IMR-90 (cell line): ENCODE results near the gene AQP6. TPM values are rescaled to one million over a fixed set of nuclear protein-coding genes. Genes with fewer than 3 reads are reported as not detected.

Experiments
- ATAC-seq: fragments of 200-7000 bp; cut with Tn5 transposase; 2 replicates; pipeline ENCODE4 v1.9.1; 2020; ENCODE audit warnings: low read depth, mild to moderate bottlenecking, moderate library complexity
- BruUV-seq: library from RNA; stranded (reverse); fragments of 400-500 nt; replicated peaks from 2 replicates; lab custom pipeline; 2021; lab: Mats Ljungman, UMichigan
- CTCF ChIA-PET: fragments of 300-600 bp; formaldehyde crosslinking; extraction: SDS; loops from one replicate; lab custom pipeline; 2021; ENCODE audit warnings: antibody characterized with exemption; lab: Yijun Ruan, JAX
- POLR2A ChIA-PET: fragments of 300-600 bp; sonication (Branson Sonifier 250); formaldehyde crosslinking; loops from one replicate; lab custom pipeline; 2022; ENCODE audit warnings: antibody characterized with exemption; ENCODE audit not compliant: unreplicated experiment; lab: Charles Lee
- DNase-seq: peaks from one replicate; pipeline ENCODE4 v3.0.0; 2013
- H2AFZ ChIP-seq: replicated peaks from 2 replicates; pipeline ENCODE3; 2013; ENCODE audit warnings: low read length, mild to moderate bottlenecking; ENCODE audit not compliant: poor library complexity
- H2AK5ac ChIP-seq: 2 replicates; pipeline ENCODE4 v1.6.1; 2013; ENCODE audit warnings: low read depth, low read length, inconsistent platforms
- H2AK9ac ChIP-seq: replicated peaks from 2 replicates; pipeline ENCODE3; 2013; ENCODE audit warnings: mild to moderate bottlenecking, low read depth, low read length, moderate library complexity; ENCODE audit not compliant: poor library complexity
- H2BK120ac ChIP-seq: 2 replicates; pipeline ENCODE4 v1.6.1; 2013; ENCODE audit warnings: low read depth, low read length, inconsistent platforms
- H2BK15ac ChIP-seq: 3 replicates; pipeline ENCODE4 v1.6.1; 2013; ENCODE audit warnings: low read depth, low read length, inconsistent platforms
- H2BK20ac ChIP-seq: 2 replicates; pipeline ENCODE4 v1.6.1; 2013; ENCODE audit warnings: low read depth, mild to moderate bottlenecking, inconsistent platforms, low read length, moderate library complexity
- H2BK5ac ChIP-seq: 2 replicates; pipeline ENCODE4 v1.6.1; 2013; ENCODE audit warnings: mild to moderate bottlenecking, low read depth, low read length, inconsistent platforms; ENCODE audit not compliant: poor library complexity, severe bottlenecking
- H3K14ac ChIP-seq: replicated peaks from 2 replicates; pipeline ENCODE4 v1.6.1; 2013; ENCODE audit warnings: low read depth, low read length, inconsistent platforms
- H3K18ac ChIP-seq: 2 replicates; pipeline ENCODE4 v1.6.1; 2013; ENCODE audit warnings: low read depth, low read length, control low read depth
- H3K23ac ChIP-seq: 2 replicates; pipeline ENCODE4 v1.6.1; 2013; ENCODE audit warnings: low read depth, low read length, inconsistent platforms
- H3K27ac ChIP-seq: 2 replicates; pipeline ENCODE4 v1.5.1; 2013; ENCODE audit warnings: mild to moderate bottlenecking, control low read depth, low read length; ENCODE audit not compliant: insufficient read depth
- H3K27me3 ChIP-seq: 2 replicates; pipeline ENCODE4 v1.6.1; 2013; ENCODE audit warnings: low read length; ENCODE audit not compliant: control insufficient read depth, insufficient read depth
- H3K36me3 ChIP-seq: 2 replicates; pipeline ENCODE4 v1.6.1; 2013; ENCODE audit warnings: low read length, mixed read lengths; ENCODE audit not compliant: control insufficient read depth, insufficient read depth
- H3K4ac ChIP-seq: 2 replicates; pipeline ENCODE4 v1.6.1; 2013; ENCODE audit warnings: low read depth, low read length, inconsistent platforms
- H3K4me1 ChIP-seq: 2 replicates; pipeline ENCODE4 v1.6.1; 2013; ENCODE audit warnings: low read length, mixed read lengths; ENCODE audit not compliant: control insufficient read depth, insufficient read depth
- H3K4me2 ChIP-seq: 2 replicates; pipeline ENCODE4 v1.6.1; 2013; ENCODE audit warnings: low read depth, mild to moderate bottlenecking, control low read depth, low read length, moderate library complexity
- H3K4me3 ChIP-seq: 2 replicates; pipeline ENCODE4 v1.5.1; 2013; ENCODE audit warnings: low read depth, mild to moderate bottlenecking, control low read depth, low read length, moderate library complexity; ENCODE audit not compliant: insufficient read depth
- H3K56ac ChIP-seq: 2 replicates; pipeline ENCODE4 v1.6.1; 2013; ENCODE audit warnings: low read length, inconsistent platforms; ENCODE audit not compliant: insufficient read depth; ENCODE audit errors: extremely low read depth
- H3K79me1 ChIP-seq, 2 experiments: 2 replicates each; pipeline ENCODE4 v1.6.1; 2013; ENCODE audit warnings: low read length in 2 of 2, inconsistent platforms in 1 of 2, low read depth in 1 of 2
- H3K9ac ChIP-seq: 2 replicates; pipeline ENCODE4 v1.6.1; 2013; ENCODE audit warnings: low read depth, low read length, control low read depth
- H3K9me1 ChIP-seq: 2 replicates; pipeline ENCODE4 v1.6.1; 2013; ENCODE audit warnings: low read length, inconsistent platforms; ENCODE audit not compliant: insufficient read depth
- H3K9me3 ChIP-seq: 2 replicates; pipeline ENCODE4 v1.6.1; 2013; ENCODE audit warnings: low read length; ENCODE audit not compliant: control insufficient read depth, insufficient read depth
- H4K20me1 ChIP-seq: 2 replicates; pipeline ENCODE4 v1.6.1; 2013; ENCODE audit warnings: low read length, inconsistent platforms; ENCODE audit not compliant: insufficient read depth
- H4K5ac ChIP-seq: 2 replicates; pipeline ENCODE4 v1.6.1; 2013; ENCODE audit warnings: mild to moderate bottlenecking, low read depth, low read length, control low read depth
- H4K8ac ChIP-seq, 2 experiments: 2 replicates each; pipeline ENCODE4 v1.6.1; 2013; ENCODE audit warnings: low read depth in 2 of 2, low read length in 2 of 2, control low read depth in 1 of 2, inconsistent platforms in 1 of 2
- H4K91ac ChIP-seq: 2 replicates; pipeline ENCODE4 v1.6.1; 2013; ENCODE audit warnings: low read depth, low read length, inconsistent platforms; ENCODE audit not compliant: insufficient read depth
- CEBPB ChIP-seq: IDR thresholded peaks from 2 replicates; pipeline ENCODE4 v1.6.1; 2012; ENCODE audit warnings: low read depth, low read length, improper control_type of control experiment
- POLR2A ChIP-seq: IDR thresholded peaks from 2 replicates; pipeline ENCODE4 v1.6.1; 2012; ENCODE audit warnings: mild to moderate bottlenecking, low read depth, low read length
- WGBS, 2 experiments: methylation state at CpG; one replicate each; pipeline versions ENCODE4 v1.1.5 to v1.1.7; 2013; ENCODE audit warnings: missing lambda C conversion rate in 2 of 2; ENCODE audit not compliant: insufficient read length in 1 of 2; ENCODE audit errors: extremely low coverage in 2 of 2; 5-methylcytosine and 5-hydroxymethylcytosine counted together
- dilution Hi-C: fragments of 300-500 bp; cut with HindIII; formaldehyde crosslinking; loops from one replicate; pipeline ENCODE4 v1.14.3; 2018; ENCODE audit warnings: low sequenced_read_pairs; ENCODE audit not compliant: unreplicated experiment
- in situ Hi-C: fragments of 300-500 bp; cut with MboI; formaldehyde crosslinking; loops from 3 replicates; pipeline ENCODE4 v1.14.3; 2019; ENCODE audit warnings: low sequenced_read_pairs, inconsistent platforms, mixed read lengths
- intact Hi-C: fragments of 100-400 bp; cut with micrococcal nuclease; formaldehyde crosslinking; loops from 2 replicates; pipeline ENCODE4 v1.10.0; 2022
- polyA plus RNA-seq, 3 experiments: library from polyadenylated mRNA; depleted of rRNA; stranded (reverse); fragments of >200 nt; gene quantifications; 2 replicates each; pipeline ENCODE4 v1.2.3, GENCODE V29; 2012; ENCODE audit warnings: low replicate concordance in 1 of 3
- total RNA-seq: library from RNA; depleted of rRNA; stranded (reverse); fragments of >200 nt; gene quantifications from 2 replicates; pipeline ENCODE4 v1.2.3, GENCODE V29; 2012
- TF ChIP-seq, protein P1 (sequence below): conservative IDR thresholded peaks from 2 replicates; pipeline ENCODE4 v1.5.1; 2012; ENCODE audit warnings: mild to moderate bottlenecking, low read depth, low read length, improper control_type of control experiment

Gene AQP6
- total and polyA plus RNA-seq, 2 of the 4 experiments (the other 2 are of a cell fraction): not detected

DNA sequence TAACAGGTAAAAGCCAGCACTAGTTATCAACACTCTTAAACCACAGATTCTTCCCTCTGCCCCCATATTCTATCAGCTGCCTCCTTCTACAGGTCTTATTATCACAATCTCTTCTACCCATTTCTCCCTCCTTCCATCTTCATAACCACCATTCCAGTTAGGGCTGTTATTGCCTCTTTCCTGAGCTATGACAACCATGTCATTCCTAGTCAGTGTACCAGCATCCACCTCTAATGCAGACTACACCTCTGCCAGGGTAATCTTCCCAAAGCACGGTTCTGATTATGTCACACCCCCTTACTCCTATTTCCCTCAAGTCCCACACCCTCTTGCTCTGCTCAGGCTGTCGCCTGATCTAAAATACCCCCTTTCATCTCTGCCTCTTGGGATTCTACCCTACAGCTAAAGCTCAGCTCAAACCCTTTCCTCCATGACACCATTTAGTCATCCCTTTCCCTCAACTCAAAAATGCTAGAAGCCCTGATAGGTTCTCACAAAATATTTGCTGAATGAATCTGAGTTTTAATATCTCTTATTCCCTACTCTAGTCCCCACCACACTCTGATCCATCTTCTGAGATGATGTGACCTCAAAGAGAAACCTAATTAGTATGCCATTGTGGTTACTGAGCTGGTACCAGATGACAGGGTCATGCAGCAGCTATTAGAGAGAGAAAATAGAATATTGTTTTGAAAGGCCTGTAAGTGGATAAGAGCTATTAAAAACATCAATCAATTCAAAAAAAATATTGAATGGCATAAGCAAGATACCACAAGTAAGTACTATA is 40.8 kb downstream of the AQP6 start (continued):
- TF ChIP-seq CEBPB: no peak

GRCh38 chr12:50014342-50014741 is 41.6 kb downstream of the AQP6 start:
- no peak overlapping the region for H3K27ac ChIP-seq
- no peak overlapping the region for H2BK15ac ChIP-seq
- no peak overlapping the region for H2AFZ ChIP-seq
- H4K20me1 ChIP-seq: no peaks in the 10 kb centered on the region; the same call in none of the 2 replicates
- H3K9me1 ChIP-seq: peaks cover 4% of the 10 kb centered on the region; the same call in 1 of the 2 replicates
- H2AK9ac ChIP-seq: no peak overlapping the region
- H3K4ac ChIP-seq: no peak overlapping the region
- H3K27me3 ChIP-seq: no peaks in the 10 kb centered on the region
- no peak overlapping the region for H3K18ac ChIP-seq
- no peak overlapping the region for H2BK120ac ChIP-seq
- no peak overlapping the region for H2BK5ac ChIP-seq
- H3K9ac ChIP-seq: no peak overlapping the region
- dilution Hi-C loops: no loop called here
- ChIA-PET CTCF (no interaction called here), POLR2A (no interaction called here)
- no peak overlapping the region for H3K4me3 ChIP-seq
- peaks cover 6% of the 10 kb centered on the region for H3K4me1 ChIP-seq
- no peak overlapping the region for H3K4me2 ChIP-seq
- H2BK20ac ChIP-seq: no peak overlapping the region
- ATAC-seq (no peak), DNase-seq (no peak)
- no peak overlapping the region for H3K56ac ChIP-seq
- TF ChIP-seq CEBPB (no peak), POLR2A (no peak)
- TF ChIP-seq, protein P1, sequence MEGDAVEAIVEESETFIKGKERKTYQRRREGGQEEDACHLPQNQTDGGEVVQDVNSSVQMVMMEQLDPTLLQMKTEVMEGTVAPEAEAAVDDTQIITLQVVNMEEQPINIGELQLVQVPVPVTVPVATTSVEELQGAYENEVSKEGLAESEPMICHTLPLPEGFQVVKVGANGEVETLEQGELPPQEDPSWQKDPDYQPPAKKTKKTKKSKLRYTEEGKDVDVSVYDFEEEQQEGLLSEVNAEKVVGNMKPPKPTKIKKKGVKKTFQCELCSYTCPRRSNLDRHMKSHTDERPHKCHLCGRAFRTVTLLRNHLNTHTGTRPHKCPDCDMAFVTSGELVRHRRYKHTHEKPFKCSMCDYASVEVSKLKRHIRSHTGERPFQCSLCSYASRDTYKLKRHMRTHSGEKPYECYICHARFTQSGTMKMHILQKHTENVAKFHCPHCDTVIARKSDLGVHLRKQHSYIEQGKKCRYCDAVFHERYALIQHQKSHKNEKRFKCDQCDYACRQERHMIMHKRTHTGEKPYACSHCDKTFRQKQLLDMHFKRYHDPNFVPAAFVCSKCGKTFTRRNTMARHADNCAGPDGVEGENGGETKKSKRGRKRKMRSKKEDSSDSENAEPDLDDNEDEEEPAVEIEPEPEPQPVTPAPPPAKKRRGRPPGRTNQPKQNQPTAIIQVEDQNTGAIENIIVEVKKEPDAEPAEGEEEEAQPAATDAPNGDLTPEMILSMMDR: no peak
- H3K14ac ChIP-seq: no peak overlapping the region
- H3K23ac ChIP-seq: no peak overlapping the region
- WGBS, 2 experiments: 100% methylated on average over 1 of the region's 3 CpGs; no CpG with 5 or more reads in 1 of the 2 experiments
- H4K5ac ChIP-seq: no peak overlapping the region; the same call in 1 of the 2 replicates
- 0 out of 2 replicates have a peak, but pooled peaks cover 3% of the 10 kb centered on the region for H3K36me3 ChIP-seq
- H4K8ac ChIP-seq: peak overlapping the region in 1 of 2 experiments; percentile 24; a peak in 1 of 4 replicates
- no peak overlapping the region for H4K91ac ChIP-seq
- intact Hi-C loops: no loop called here
- in situ Hi-C loops: no loop called here
- H3K79me1 ChIP-seq: peaks cover 24 to 40% of the 10 kb centered on the region in 2 experiments
- H3K9me3 ChIP-seq: no peaks in the 10 kb centered on the region
- H2AK5ac ChIP-seq: no peak overlapping the region
- BruUV-seq: no TSS peak
